Measurements from ENCODE around the gene C1orf185. TPM values are rescaled to one million over a fixed set of nuclear protein-coding genes. Genes with fewer than 3 reads are reported as not detected.
"Not testable (repeated sequence)": the region's sequence is repeated elsewhere in the genome, so short reads cannot be mapped to it uniquely, and the experiment has no call there.

C1orf185 gene
- total and polyA plus RNA-seq, 3 donors from 2014 or later = 6.6 to 32.8 (median 8.2) TPM

- Histone ChIP-seq H3K9me3 (no peaks in the 10 kb centered on the region), H3K27ac (no peak overlapping the region), H3K27me3 (no peaks in the 10 kb centered on the region), H3K4me1 (no peaks in the 10 kb centered on the region), H3K36me3 (ENCODE audit: low read depth, missing control alignments) (no peaks in the 10 kb centered on the region), H3K4me3 (no peak overlapping the region)
- intact Hi-C loops (cut with DNase I; ENCODE audit: low total_unique reads) = no loop called here
- 70 to 73% methylated on average over 3 of the region's 3 CpGs for WGBS, 2 donors
- DNase-seq = no peak
- TF ChIP-seq POLR2A (IDR thresholded peaks at IDR 0.05) (no peak), CTCF (IDR thresholded peaks at IDR 0.05) (no peak)
These were observed 29.2 kb downstream of the C1orf185 start for GRCh38 chr1:51131185-51131584.

- DNase-seq = no peak
- Histone ChIP-seq H3K27ac (no peak overlapping the region), H3K4me1 (no peaks in the 10 kb centered on the region), H3K4me3 (no peak overlapping the region), H3K9me3 (no peaks in the 10 kb centered on the region), H3K36me3 (ENCODE audit: low read depth, missing control alignments) (no peaks in the 10 kb centered on the region), H3K27me3 (no peaks in the 10 kb centered on the region)
- intact Hi-C loops (cut with DNase I; ENCODE audit: low total_unique reads) = no loop called here
- 86 to 90% methylated on average over 2 of the region's 2 CpGs for WGBS, 2 donors
- no peak for TF ChIP-seq CTCF (IDR thresholded peaks at IDR 0.05)
- TF ChIP-seq POLR2A (IDR thresholded peaks at IDR 0.05) = no peak
These were observed 31.0 kb downstream of the C1orf185 start for GRCh38 chr1:51133045-51133444.

GRCh38 chr1:51137696-51138095 lies 35.7 kb downstream of the C1orf185 start:
- DNase-seq; H3K4me1 ChIP-seq; H3K27me3 ChIP-seq; H3K27ac ChIP-seq; intact Hi-C loops (cut with DNase I; ENCODE audit: low total_unique reads); H3K4me3 ChIP-seq; H3K36me3 ChIP-seq (ENCODE audit: low read depth, missing control alignments); H3K9me3 ChIP-seq: not testable (repeated sequence)
- 59 to 73% methylated on average over 2 of the region's 2 CpGs for WGBS, 2 donors

- Histone ChIP-seq H3K27me3 (no peaks in the 10 kb centered on the region), H3K4me1 (no peaks in the 10 kb centered on the region), H3K27ac (no peak overlapping the region), H3K36me3 (ENCODE audit: low read depth, missing control alignments) (no peaks in the 10 kb centered on the region), H3K9me3 (no peaks in the 10 kb centered on the region), H3K4me3 (no peak overlapping the region)
- DNase-seq = no peak
- intact Hi-C loops (cut with DNase I; ENCODE audit: low total_unique reads) = no loop called here
- TF ChIP-seq CTCF (IDR thresholded peaks at IDR 0.05) = no peak
- no peak for TF ChIP-seq POLR2A (IDR thresholded peaks at IDR 0.05)
- WGBS, 2 donors = 63 to 69% methylated on average over 2 of the region's 2 CpGs
These were observed 37.4 kb downstream of the C1orf185 start for GRCh38 chr1:51139474-51139873.

GRCh38 chr1:51147394-51147793 lies 45.4 kb downstream of the C1orf185 start:
- H3K9me3 ChIP-seq = no peaks in the 10 kb centered on the region
- WGBS, 2 donors = 82 to 84% methylated on average over 2 of the region's 2 CpGs
- H3K4me3 ChIP-seq = no peak overlapping the region
- H3K27ac ChIP-seq = no peak overlapping the region
- H3K36me3 ChIP-seq (ENCODE audit: low read depth, missing control alignments) = no peaks in the 10 kb centered on the region
- intact Hi-C loops (cut with DNase I; ENCODE audit: low total_unique reads) = no loop called here
- no peak for TF ChIP-seq CTCF (IDR thresholded peaks at IDR 0.05)
- no peak for TF ChIP-seq POLR2A (IDR thresholded peaks at IDR 0.05)
- H3K4me1 ChIP-seq = no peaks in the 10 kb centered on the region
- no peaks in the 10 kb centered on the region for H3K27me3 ChIP-seq
- no peak for DNase-seq
